ENCODE results near the gene USP17L21.
"Not testable (repeated sequence)": the region's sequence is repeated elsewhere in the genome, so short reads cannot be mapped to it uniquely, and the experiment has no call there.

Gene USP17L21

GRCh38 chr4:9271719-9272118, 9.0 kb downstream of the USP17L21 start:
- H3K27me3 ChIP-seq (ENCODE audit: low read depth); H3K4me3 ChIP-seq; H3K9me3 ChIP-seq; in situ Hi-C loops (cut with MboI; ENCODE audit: low sequenced_read_pairs); H3K36me3 ChIP-seq (replicated peaks); H3K4me1 ChIP-seq: not testable (repeated sequence)
- peak in 1 of 2 experiments; percentile 45 for DNase-seq (ENCODE audit: low spot score in 2 of 2)

Data from HAP-1 (cell line).